C4-2B (cell line): ENCODE results near the gene APBB1IP.

ENCODE experiments used
- H3K27ac ChIP-seq: fragments of 450-650 bp; 2 replicates; pipeline ENCODE4 v1.5.1; 2017
- CTCF ChIP-seq: fragments of 450-650 bp; conservative IDR thresholded peaks from 2 replicates; pipeline ENCODE4 v1.5.1; 2017; ENCODE audit warnings: mild to moderate bottlenecking
- ZFX ChIP-seq: fragments of 450-650 bp; IDR thresholded peaks from 2 replicates; pipeline ENCODE4 v1.6.1; 2017

APBB1IP gene

GRCh38 chr10:26481315-26481692 lies 43.2 kb downstream of the APBB1IP start:
- no peak overlapping the region for H3K27ac ChIP-seq
- TF ChIP-seq ZFX (no peak), CTCF (no peak)

- H3K27ac ChIP-seq: no peak overlapping the region
- TF ChIP-seq ZFX (no peak), CTCF (no peak)
Measured at GRCh38 chr10:26481914-26482550, 43.9 kb downstream of the APBB1IP start.

- no peak overlapping the region for H3K27ac ChIP-seq
- TF ChIP-seq ZFX: no peak
- no peak for TF ChIP-seq CTCF
Measured at GRCh38 chr10:26483554-26483953, 45.4 kb downstream of the APBB1IP start.

- H3K27ac ChIP-seq: no peak overlapping the region
Measured at GRCh38 chr10:26485150-26485941, 47.2 kb downstream of the APBB1IP start.

GRCh38 chr10:26486304-26486703 lies 48.2 kb downstream of the APBB1IP start:
- H3K27ac ChIP-seq: no peak overlapping the region
- TF ChIP-seq CTCF: no peak

More at GRCh38 chr10:26485150-26485941, 47.2 kb downstream of the APBB1IP start:
- TF ChIP-seq CTCF: no peak

- H3K27ac ChIP-seq: no peak overlapping the region
- TF ChIP-seq ZFX (no peak), CTCF (no peak)
Measured at GRCh38 chr10:26486990-26487850, 49.1 kb downstream of the APBB1IP start.

- TF ChIP-seq CTCF (no peak), ZFX (no peak)
- H3K27ac ChIP-seq: no peak overlapping the region
Measured at GRCh38 chr10:26488344-26488743, 50.2 kb downstream of the APBB1IP start.
